Stimulated activated CD4-positive, alpha-beta T cell treated with anti-CD3 and anti-CD28 coated beads, Interleukin-15, amount 100 ng/mL, for 24 hours (primary cell): Measurements from ENCODE around the gene DCX.
"Not testable (repeated sequence)": the region's sequence is repeated elsewhere in the genome, so short reads cannot be mapped to it uniquely, and the experiment has no call there.

Experiments
- DNase-seq: peaks from one replicate; pipeline ENCODE4 v3.0.0-alpha.2; 2020

DCX gene

GRCh38 chrX:111365770-111366325 is 46.1 kb downstream of the DCX start:
- no peak for DNase-seq

GRCh38 chrX:111363741-111364140 is 48.3 kb downstream of the DCX start:
- DNase-seq = no peak

GRCh38 chrX:111361751-111362150 is 50.2 kb downstream of the DCX start:
- no peak for DNase-seq

- DNase-seq = no peak
These were observed 51.2 kb downstream of the DCX start for GRCh38 chrX:111360839-111361238.

GRCh38 chrX:111355523-111356115 is 56.4 kb downstream of the DCX start:
- no peak for DNase-seq

- DNase-seq = no peak
These were observed 57.5 kb downstream of the DCX start for GRCh38 chrX:111354496-111354895.

- DNase-seq = no peak
These were observed 58.2 kb downstream of the DCX start for GRCh38 chrX:111353793-111354192.

GRCh38 chrX:111352424-111352823 is 59.6 kb downstream of the DCX start:
- DNase-seq = no peak

GRCh38 chrX:111349934-111350333 is 62.1 kb downstream of the DCX start:
- no peak for DNase-seq

- no peak for DNase-seq
These were observed 62.9 kb downstream of the DCX start for GRCh38 chrX:111349101-111349500.

- no peak for DNase-seq
These were observed 63.6 kb downstream of the DCX start for GRCh38 chrX:111348429-111348828.

GRCh38 chrX:111346150-111346549 is 65.8 kb downstream of the DCX start:
- DNase-seq = not testable (repeated sequence)

GRCh38 chrX:111340054-111340453 is 71.9 kb downstream of the DCX start:
- no peak for DNase-seq

- DNase-seq = no peak
These were observed 72.8 kb downstream of the DCX start for GRCh38 chrX:111339212-111339611.

GRCh38 chrX:111338095-111338698 is 73.8 kb downstream of the DCX start:
- DNase-seq = no peak

GRCh38 chrX:111337067-111337637 is 74.8 kb downstream of the DCX start:
- DNase-seq = no peak

- DNase-seq = no peak
These were observed 75.9 kb downstream of the DCX start for GRCh38 chrX:111336141-111336540.

- DNase-seq = no peak
These were observed 82.6 kb downstream of the DCX start for GRCh38 chrX:111329370-111329769.

- no peak for DNase-seq
These were observed 83.1 kb downstream of the DCX start for GRCh38 chrX:111328858-111329257.

GRCh38 chrX:111322231-111322855 is 89.6 kb downstream of the DCX start:
- DNase-seq = no peak

GRCh38 chrX:111319451-111319850 is 92.5 kb downstream of the DCX start:
- DNase-seq = no peak

GRCh38 chrX:111318901-111319300 is 93.1 kb downstream of the DCX start:
- no peak for DNase-seq

- no peak for DNase-seq
These were observed 102.9 kb downstream of the DCX start for GRCh38 chrX:111309083-111309482.

GRCh38 chrX:111308039-111308438 is 104.0 kb downstream of the DCX start:
- no peak for DNase-seq
